ENCODE data around the gene TRAT1. TPM values are rescaled to one million over a fixed set of nuclear protein-coding genes. Genes with fewer than 3 reads are reported as not detected.

Gene TRAT1
- total and polyA plus RNA-seq, 2 experiments from 2014 or later, result not detected

- TF ChIP-seq NANOG (IDR thresholded peaks at IDR 0.05; ENCODE audit: borderline replicate concordance) (no peak), EZH2 (IDR thresholded peaks at IDR 0.05; ENCODE audit: low read depth, unreplicated experiment) (no peak)
These were observed 72.4 kb downstream of the TRAT1 start (continued) for GRCh38 chr3:108894981-108895380.

GRCh38 chr3:108897883-108898282, 75.3 kb downstream of the TRAT1 start:
- no peak overlapping the region for H3K4me3 Mint-ChIP-seq
- 0 out of 2 replicates have a peak, but pooled peaks cover 3% of the 10 kb centered on the region for H3K9me2 ChIP-seq (ENCODE audit: insufficient read depth)
- no peaks in the 10 kb centered on the region for H3K4me1 ChIP-seq (ENCODE audit: insufficient read depth)
- H3K27me3 Mint-ChIP-seq (ENCODE audit: insufficient read depth, low read depth, poor library complexity), result no peaks in the 10 kb centered on the region
- H3K4me3 ChIP-seq, result no peak overlapping the region
- no peak for ATAC-seq
- no peaks in the 10 kb centered on the region for H4K20me1 ChIP-seq (replicated peaks; ENCODE audit: insufficient read depth)
- TF ChIP-seq JUNB (IDR thresholded peaks at IDR 0.05; ENCODE audit: unreplicated experiment) (no peak), ZNF114 (CRISPR knock-in tag; IDR thresholded peaks at IDR 0.05) (no peak), EZH2phosphoT487 (IDR thresholded peaks at IDR 0.05; ENCODE audit: unreplicated experiment) (no peak), STAT1 (IDR thresholded peaks at IDR 0.05; ENCODE audit: unreplicated experiment) (no peak), ZNF331 (CRISPR knock-in tag; IDR thresholded peaks at IDR 0.05; ENCODE audit: low read depth) (no peak), REST (IDR thresholded peaks at IDR 0.05; ENCODE audit: unreplicated experiment) (no peak), CREB1 (CRISPR knock-in tag; IDR thresholded peaks at IDR 0.05; ENCODE audit: low read depth) (no peak), NANOG (IDR thresholded peaks at IDR 0.05; ENCODE audit: borderline replicate concordance) (no peak)
- TF ChIP-seq, protein P1, sequence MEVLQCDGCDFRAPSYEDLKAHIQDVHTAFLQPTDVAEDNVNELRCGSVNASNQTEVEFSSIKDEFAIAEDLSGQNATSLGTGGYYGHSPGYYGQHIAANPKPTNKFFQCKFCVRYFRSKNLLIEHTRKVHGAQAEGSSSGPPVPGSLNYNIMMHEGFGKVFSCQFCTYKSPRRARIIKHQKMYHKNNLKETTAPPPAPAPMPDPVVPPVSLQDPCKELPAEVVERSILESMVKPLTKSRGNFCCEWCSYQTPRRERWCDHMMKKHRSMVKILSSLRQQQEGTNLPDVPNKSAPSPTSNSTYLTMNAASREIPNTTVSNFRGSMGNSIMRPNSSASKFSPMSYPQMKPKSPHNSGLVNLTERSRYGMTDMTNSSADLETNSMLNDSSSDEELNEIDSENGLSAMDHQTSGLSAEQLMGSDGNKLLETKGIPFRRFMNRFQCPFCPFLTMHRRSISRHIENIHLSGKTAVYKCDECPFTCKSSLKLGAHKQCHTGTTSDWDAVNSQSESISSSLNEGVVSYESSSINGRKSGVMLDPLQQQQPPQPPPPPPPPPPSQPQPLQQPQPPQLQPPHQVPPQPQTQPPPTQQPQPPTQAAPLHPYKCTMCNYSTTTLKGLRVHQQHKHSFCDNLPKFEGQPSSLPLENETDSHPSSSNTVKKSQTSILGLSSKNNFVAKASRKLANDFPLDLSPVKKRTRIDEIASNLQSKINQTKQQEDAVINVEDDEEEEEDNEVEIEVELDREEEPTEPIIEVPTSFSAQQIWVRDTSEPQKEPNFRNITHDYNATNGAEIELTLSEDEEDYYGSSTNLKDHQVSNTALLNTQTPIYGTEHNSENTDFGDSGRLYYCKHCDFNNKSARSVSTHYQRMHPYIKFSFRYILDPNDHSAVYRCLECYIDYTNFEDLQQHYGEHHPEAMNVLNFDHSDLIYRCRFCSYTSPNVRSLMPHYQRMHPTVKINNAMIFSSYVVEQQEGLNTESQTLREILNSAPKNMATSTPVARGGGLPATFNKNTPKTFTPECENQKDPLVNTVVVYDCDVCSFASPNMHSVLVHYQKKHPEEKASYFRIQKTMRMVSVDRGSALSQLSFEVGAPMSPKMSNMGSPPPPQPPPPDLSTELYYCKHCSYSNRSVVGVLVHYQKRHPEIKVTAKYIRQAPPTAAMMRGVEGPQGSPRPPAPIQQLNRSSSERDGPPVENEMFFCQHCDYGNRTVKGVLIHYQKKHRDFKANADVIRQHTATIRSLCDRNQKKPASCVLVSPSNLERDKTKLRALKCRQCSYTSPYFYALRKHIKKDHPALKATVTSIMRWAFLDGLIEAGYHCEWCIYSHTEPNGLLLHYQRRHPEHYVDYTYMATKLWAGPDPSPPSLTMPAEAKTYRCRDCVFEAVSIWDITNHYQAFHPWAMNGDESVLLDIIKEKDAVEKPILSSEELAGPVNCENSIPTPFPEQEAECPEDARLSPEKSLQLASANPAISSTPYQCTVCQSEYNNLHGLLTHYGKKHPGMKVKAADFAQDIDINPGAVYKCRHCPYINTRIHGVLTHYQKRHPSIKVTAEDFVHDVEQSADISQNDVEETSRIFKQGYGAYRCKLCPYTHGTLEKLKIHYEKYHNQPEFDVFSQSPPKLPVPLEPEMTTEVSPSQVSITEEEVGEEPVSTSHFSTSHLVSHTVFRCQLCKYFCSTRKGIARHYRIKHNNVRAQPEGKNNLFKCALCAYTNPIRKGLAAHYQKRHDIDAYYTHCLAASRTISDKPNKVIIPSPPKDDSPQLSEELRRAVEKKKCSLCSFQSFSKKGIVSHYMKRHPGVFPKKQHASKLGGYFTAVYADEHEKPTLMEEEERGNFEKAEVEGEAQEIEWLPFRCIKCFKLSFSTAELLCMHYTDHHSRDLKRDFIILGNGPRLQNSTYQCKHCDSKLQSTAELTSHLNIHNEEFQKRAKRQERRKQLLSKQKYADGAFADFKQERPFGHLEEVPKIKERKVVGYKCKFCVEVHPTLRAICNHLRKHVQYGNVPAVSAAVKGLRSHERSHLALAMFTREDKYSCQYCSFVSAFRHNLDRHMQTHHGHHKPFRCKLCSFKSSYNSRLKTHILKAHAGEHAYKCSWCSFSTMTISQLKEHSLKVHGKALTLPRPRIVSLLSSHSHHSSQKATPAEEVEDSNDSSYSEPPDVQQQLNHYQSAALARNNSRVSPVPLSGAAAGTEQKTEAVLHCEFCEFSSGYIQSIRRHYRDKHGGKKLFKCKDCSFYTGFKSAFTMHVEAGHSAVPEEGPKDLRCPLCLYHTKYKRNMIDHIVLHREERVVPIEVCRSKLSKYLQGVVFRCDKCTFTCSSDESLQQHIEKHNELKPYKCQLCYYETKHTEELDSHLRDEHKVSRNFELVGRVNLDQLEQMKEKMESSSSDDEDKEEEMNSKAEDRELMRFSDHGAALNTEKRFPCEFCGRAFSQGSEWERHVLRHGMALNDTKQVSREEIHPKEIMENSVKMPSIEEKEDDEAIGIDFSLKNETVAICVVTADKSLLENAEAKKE (CRISPR knock-in tag; IDR thresholded peaks at IDR 0.05), result no peak
- TF ChIP-seq, protein P2, sequence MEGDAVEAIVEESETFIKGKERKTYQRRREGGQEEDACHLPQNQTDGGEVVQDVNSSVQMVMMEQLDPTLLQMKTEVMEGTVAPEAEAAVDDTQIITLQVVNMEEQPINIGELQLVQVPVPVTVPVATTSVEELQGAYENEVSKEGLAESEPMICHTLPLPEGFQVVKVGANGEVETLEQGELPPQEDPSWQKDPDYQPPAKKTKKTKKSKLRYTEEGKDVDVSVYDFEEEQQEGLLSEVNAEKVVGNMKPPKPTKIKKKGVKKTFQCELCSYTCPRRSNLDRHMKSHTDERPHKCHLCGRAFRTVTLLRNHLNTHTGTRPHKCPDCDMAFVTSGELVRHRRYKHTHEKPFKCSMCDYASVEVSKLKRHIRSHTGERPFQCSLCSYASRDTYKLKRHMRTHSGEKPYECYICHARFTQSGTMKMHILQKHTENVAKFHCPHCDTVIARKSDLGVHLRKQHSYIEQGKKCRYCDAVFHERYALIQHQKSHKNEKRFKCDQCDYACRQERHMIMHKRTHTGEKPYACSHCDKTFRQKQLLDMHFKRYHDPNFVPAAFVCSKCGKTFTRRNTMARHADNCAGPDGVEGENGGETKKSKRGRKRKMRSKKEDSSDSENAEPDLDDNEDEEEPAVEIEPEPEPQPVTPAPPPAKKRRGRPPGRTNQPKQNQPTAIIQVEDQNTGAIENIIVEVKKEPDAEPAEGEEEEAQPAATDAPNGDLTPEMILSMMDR (conservative IDR thresholded peaks at IDR 0.05; ENCODE audit: low read depth in 2 of 2), result no peak
- TF ChIP-seq, protein P3, sequence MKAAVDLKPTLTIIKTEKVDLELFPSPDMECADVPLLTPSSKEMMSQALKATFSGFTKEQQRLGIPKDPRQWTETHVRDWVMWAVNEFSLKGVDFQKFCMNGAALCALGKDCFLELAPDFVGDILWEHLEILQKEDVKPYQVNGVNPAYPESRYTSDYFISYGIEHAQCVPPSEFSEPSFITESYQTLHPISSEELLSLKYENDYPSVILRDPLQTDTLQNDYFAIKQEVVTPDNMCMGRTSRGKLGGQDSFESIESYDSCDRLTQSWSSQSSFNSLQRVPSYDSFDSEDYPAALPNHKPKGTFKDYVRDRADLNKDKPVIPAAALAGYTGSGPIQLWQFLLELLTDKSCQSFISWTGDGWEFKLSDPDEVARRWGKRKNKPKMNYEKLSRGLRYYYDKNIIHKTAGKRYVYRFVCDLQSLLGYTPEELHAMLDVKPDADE (IDR thresholded peaks at IDR 0.05), result no peak
- no peak for DNase-seq (ENCODE audit: low spot score)
- no peak overlapping the region for H3K4me2 ChIP-seq
- no peaks in the 10 kb centered on the region for H3K36me3 ChIP-seq (ENCODE audit: insufficient read depth)
- no peak overlapping the region for H3K27ac Mint-ChIP-seq
- H3K27me3 ChIP-seq (ENCODE audit: insufficient read depth), result no peaks in the 10 kb centered on the region
- H3K4me1 Mint-ChIP-seq, result no peaks in the 10 kb centered on the region
- no peaks in the 10 kb centered on the region for H3K79me2 ChIP-seq (replicated peaks; ENCODE audit: insufficient read depth)
- no peak overlapping the region for H3K27ac ChIP-seq (ENCODE audit: low read depth)
- H3K9me3 Mint-ChIP-seq, result no peaks in the 10 kb centered on the region
- no peak overlapping the region for H2AFZ ChIP-seq
- no peaks in the 10 kb centered on the region for H3F3A ChIP-seq (replicated peaks; ENCODE audit: low read depth)
- H3K36me3 Mint-ChIP-seq (ENCODE audit: low read depth), result no peaks in the 10 kb centered on the region
